RKO (cell line): ENCODE data around the gene LRRC36.
"Not testable (repeated sequence)": the region's sequence is repeated elsewhere in the genome, so short reads cannot be mapped to it uniquely, and the experiment has no call there.

Experiments
- DNase-seq: peaks from one replicate; pipeline ENCODE4 v3.0.0-alpha.2; 2016; ENCODE audit warnings: low spot score

The LRRC36 gene

DNA sequence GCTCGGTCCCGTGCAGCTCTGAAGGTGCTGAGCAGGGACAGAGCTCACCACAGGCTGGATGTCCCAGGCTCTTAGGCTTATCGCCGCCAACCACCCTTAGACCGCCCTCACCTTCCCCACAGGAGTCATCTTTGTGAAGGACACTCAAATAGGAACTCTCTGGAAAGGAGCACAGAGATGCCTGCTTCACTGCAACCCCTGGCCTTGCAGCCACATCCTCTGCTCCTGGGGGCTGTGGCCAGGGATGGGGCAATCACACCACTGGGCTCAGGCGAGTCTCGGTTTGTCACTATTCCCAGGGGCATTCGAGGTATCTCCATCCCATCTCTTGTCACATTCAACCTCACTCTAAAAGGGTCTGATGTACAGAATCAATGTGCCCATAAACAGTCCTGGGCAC is 78.7 kb downstream of the LRRC36 start:
- DNase-seq, result no peak

DNA sequence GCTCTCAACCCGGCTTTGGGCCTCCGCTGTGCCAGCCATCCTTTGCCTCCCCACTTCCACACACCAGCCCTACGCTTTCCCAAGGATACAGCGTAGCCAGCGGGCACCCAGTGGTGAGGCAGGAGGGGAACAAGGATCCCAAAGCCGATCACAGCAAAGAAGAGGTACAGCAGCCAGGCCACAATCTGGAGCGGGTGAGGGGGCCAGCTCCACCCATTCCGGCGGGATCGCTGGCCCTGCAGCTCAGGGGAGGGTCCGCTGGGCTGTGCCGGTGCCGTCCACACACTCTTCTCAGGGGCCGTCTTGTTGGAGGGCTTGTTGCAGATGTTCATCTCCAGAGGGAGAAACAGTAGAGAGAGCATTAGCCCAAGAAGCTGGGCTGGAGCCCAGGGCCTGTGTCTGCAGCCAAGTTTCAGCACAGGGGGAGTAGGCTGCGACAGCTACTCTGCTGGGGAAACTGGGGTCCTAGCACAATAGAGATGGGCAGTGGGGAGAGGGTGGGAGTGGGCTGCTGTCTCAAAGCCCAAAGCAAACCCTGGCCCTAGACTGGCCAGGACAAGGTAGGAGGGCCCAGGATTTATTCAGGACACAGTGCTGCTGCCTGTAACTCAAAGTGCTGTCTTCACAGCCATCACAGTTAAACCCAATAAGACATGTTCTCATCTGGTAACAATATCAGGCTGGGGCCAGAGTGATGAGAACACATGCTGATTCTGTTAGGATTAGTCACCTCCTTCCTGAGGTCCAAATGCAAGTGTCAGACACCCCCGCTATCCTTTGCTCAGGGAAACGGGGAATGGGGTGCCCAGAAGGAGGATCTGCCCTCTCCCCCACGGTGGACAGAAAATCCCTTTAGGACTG is 79.7 kb downstream of the LRRC36 start:
- DNase-seq, result peak; percentile 67

DNA sequence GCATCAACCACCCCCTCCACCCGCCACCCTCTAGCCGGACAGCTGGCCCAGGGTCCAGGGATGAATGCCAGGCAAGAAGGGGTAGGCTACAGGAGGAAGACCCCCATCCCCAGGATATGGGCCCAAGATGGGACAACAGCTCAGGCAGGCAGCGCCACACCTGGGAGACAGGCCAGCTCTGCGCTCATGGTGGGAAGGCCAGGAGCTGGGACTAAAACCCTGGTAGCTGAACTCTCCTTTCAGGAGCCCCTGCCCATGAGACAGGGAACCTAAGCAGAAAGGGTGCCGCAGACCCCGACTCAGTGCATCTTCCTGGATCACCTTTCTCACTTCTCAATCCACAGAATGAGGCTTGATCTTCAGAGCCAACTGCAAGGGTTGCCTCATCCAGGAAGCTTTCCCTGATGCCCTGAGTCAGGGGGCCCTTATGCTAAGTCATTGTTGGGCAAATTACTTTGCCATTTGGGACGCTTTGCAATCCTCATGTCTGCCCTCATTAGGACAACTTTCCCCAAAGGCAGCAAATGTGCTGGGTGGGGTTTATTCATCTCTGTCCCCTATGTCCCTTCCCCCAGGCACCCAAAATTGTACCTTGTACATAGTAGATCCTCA is 80.7 kb downstream of the LRRC36 start:
- DNase-seq, result no peak

DNA sequence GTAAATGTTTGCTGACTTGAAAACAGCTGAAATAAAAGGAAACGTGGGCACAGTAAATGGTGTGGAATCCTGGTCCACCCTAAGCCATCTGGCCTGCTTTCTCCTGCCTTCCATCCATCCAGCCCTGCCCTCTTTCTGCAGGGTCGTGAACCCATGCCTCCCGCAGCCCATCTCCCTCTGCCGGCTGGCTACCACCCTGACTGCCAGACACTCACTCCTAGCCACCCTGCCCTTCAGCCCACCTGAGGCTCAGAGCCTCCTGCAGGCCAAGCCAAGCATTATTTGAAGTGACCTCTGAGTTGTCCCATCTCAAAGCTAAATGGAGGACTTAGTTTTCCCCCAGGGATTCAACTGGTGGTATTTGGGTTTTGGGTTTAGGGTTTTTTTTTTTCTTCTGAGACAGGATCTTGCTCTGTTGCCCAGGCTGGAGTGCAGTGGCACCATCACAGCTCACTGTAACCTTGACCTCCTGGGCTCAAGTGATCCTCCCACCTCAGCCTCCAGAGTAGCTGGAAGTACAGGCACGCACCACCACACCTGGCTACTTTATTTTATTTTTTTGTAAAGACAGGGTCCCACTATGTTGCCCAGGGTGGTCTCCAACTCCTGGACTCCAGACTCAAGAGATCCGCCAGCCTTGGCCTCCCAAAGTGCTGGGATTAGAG is 81.3 kb downstream of the LRRC36 start:
- no peak for DNase-seq

DNA sequence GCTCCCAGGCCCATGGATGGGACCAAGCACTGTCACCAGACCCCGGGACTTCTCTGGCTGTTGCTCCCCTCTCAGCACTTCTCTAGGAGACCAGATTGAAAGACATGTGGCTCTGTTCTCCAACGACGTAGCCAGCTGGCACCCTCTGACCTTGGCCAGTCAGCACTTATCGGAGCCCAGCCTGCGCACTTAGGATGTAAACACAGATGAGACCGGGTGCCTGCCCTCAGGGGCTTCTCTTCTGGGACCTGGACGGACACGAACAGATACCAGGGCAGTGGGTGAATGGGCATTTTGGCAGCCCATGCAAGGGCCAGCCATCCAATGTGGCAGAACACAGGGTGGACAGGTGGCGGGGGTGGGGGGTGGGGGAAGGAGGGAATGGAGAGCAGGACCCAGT is 83.0 kb downstream of the LRRC36 start:
- DNase-seq, result no peak

DNA sequence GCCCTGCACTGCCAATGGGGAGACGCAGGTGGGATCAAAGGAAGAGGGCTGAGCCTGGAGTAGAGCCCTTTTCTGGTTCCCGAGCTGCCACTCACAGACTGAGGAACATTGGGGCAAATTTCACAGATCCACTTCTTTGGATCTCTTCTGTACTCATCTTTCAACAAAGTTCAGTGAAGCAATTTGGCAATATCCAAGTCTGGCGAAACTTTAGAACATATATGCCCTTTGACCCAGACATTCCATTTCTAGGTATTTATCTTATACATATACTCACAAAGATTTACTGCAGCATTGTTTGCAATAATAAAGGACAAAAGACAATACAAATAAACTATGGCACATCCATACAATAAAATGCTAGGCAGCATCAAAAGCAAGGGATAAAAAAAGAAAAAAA is 84.7 kb downstream of the LRRC36 start:
- DNase-seq, result no peak

DNA sequence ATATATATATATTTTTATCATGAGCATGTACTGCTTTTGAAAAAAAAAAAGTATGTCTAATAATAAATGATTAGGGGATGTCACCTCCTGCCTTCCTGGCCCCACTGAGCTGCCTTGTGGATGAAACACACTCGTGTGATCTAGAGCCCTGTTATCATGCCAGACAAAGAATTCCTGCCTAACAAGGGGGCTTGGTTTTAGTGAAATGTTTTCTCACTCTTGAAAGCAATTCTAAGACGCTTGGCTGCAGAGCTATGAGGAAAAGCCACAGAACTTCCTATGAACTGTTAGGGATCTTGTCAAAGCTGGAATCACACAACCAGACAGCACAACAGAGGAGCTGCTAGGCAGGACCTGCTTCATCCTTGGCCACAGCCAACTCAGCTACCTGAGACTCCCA is 85.7 kb downstream of the LRRC36 start:
- DNase-seq, result no peak

DNA sequence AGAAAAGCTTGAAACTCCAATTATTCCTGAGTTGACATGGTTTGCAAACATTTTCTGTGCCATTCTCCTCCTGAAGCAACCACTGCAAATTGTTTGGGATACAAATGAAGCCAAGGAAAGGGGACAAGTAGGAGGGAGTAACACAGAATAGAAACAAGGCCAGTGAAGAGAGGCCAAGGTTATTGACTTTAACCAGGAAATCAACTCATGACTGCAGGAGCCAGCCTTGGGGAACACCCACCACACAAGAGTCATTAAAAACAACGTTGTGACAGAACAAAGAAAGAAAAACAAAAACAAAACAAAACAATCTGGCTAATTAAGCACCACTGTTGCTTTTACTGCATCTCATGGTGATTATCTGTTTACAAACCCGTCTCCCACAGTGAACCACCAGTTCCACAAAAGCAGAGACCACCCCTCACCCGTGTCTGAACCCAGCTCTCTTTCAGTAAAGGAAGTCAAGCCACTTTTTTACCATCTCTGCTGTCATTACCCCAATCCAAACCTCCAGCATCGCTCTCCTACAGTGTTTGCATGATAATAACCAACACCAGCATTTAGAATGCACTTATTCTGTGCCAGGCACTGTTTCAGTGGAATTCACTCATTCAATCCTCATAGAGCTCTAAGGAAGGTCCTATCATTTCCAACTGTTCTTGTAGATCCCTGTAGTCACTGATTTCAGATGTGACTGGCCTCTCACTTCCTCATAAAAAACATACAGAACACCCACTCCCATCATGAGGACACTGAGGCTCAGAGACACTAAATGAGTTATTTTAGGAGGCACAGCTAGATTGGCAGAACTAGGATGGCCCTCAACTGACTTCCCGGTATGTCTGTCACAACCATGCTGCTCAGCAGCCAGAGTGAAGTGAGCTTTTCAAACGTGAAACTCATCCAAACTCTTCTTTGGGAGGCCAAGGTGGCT is 87.6 kb downstream of the LRRC36 start:
- DNase-seq, result no peak

DNA sequence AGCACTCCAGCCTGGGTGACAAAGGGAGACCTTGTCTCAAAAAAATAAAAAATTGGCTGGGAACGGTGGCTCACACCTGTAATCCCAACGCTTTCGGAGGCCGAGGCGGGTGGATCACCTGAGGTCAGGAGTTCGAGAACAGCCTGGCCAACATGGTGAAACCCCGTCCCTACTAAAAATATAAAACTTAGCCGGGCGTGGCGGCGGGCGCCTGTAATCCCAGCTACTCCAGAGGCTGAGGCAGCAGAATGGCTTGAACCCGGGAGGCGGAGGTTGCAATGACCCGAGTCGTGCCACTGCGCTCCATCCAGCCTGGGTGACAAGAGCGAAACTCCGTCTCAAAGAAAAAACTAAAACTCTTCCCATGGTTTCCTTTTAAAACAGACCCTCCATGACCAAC is 88.8 kb downstream of the LRRC36 start:
- not testable (repeated sequence) for DNase-seq

DNA sequence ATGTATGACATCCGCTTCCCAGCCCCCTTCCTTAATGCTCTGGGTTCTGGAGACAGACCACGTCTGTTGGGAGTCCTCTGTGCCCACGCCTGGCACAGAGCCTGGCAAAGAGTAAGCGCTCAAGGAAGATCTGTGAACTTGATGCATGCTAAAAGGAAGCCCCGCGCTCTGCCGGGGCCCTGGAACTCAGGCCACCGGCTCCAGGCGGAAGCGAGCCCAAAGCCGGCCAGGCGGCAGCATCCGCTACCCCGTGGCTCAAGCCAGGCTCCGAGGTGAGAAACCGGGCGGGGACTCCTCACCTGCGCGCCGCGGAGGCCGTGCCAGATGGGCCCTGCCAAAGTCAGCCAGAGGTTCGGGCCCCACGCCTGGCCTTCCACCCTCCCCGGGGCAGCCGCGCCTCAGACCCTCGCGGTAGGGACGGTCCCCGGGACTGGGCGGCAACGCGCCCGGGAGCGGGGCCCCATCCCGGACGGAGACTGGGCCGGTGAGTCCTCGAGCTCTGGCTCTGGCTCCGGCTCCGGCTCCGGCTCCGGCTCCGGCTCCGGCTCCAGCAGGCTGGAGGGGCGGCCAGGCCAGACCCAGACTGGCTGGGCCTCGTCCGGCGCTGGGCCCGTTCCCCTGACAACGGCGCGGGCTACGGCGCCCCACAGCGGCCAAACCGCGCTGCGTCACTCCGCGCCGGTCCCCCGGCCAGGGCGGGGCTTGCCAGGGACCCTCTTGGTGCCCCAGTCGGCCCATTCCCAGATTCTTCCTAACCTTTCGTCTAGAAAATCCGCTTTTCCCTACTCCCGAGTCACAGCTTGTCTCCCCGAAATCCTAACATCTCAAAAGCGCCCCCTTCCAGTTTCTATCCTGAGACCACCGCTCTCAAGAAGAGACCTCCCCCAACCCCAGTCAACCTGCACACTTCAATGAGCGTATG is 89.5 kb downstream of the LRRC36 start, which contains the start of gene ZDHHC1:
ZDHHC1 (minus strand) TSS at position 606 of the 922 bp plus-strand sequence. CDS start 8,702 bp downstream, outside the sequence.
- peak; percentile 79 for DNase-seq

DNA sequence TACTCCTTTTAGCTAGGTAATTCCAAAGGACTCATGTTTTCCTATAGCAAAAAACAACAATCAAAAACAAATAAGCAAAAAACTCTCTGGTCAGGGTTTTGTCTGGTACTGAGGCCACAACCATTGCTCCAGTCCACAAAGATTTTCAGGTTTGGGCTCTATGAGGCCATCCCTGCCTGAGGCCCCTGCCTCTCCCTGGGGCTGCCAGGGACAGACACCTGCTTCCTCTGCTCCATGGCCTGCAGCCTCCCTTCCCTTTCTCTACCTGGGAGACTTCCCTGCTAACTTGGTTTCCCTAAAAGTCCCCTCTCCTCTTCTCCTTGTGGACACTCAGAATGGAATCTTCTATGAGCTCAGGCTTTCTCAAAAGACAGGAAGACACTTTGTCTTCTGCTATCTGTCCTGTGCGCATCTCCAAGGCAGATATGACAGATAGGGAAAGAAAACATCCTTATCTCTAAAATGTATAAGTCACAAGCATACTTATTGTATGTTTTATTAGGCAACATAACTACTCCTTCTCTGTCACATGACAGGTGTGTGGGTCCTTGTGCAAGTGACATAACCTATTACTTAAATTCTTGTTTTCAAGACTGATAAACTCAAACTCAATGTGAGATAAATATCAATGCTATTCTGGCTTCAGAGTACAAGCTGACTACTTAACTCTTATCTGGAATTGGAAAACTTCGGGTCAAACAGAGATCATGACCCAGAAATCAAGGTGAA is 90.9 kb downstream of the LRRC36 start:
- no peak for DNase-seq

DNA sequence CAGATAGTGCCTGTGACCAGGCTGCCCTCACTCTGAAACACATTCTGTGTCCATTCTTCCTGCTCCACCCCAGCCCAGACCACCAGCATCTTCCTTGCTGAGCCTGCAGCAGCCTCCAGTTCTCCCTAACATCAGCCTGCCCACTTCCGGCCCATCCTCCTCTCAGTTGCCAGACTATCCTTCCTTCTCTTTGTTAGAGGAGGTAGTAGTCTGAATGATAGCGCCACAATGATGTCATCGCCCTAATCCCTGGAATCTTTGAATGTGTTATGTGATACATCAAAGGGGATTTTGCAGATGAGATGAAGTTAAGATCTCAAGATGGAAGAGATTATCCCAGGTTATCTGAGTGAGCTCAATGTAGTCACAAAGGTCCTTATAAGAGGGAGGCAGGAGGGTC is 92.9 kb downstream of the LRRC36 start:
- DNase-seq, result no peak

DNA sequence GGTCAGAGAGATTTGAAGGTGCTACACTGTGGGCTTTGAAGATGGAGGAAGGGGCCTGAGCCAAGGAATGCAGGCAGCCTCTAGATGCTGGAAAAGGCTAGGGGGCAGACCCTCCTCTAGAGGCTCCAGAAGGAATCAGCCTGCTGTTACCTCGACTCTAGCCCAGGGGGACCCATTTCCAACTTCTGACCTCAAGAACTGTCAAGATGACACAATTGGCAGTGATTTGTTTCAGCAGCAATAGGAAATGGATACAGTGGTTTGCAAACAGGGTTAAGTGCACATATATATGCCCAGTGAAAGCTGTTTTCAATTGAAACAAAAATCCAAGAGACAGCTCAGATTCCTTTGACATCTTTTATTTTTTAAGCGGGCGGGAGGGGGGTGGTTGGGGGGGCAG is 93.3 kb downstream of the LRRC36 start:
- DNase-seq, result peak; percentile 28

DNA sequence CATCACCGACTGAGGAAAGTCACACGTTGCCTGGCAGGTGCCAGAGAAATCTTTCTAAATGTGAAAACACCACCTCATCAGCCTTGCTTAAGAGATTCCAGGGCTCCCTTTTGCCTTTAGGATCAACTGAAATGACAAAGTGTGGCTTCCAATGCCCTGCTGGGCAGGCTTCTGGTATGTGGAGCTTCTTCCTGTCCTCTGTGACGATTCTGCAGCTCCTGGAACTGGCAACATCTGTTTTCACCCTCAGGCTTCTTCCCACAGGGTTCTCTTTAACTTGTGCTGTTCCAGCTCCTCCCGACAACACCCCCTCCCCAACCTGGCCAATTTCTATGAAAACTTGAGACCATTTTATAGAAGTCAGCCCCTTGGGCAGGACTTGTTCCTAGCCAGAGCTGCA is 94.4 kb downstream of the LRRC36 start:
- DNase-seq, result no peak

DNA sequence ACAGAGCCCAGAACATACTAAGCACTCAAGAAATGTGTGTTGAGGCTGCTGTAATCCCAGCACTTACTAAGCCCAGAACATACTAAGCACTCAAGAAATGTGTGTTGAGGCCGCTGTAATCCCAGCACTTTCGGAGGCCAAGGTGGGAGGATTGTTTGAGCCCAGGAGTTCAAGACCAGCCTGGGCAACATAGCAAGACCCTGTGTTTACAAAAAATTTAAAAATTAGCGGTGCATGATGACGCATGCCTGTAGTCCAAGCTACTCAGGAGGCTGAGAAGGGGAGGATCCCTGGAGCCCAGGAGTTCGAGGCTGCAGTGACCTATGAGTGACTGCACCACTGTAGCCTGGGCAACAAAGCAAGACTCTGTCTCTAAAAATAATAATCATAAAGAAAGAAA is 96.4 kb downstream of the LRRC36 start:
- no peak for DNase-seq

DNA sequence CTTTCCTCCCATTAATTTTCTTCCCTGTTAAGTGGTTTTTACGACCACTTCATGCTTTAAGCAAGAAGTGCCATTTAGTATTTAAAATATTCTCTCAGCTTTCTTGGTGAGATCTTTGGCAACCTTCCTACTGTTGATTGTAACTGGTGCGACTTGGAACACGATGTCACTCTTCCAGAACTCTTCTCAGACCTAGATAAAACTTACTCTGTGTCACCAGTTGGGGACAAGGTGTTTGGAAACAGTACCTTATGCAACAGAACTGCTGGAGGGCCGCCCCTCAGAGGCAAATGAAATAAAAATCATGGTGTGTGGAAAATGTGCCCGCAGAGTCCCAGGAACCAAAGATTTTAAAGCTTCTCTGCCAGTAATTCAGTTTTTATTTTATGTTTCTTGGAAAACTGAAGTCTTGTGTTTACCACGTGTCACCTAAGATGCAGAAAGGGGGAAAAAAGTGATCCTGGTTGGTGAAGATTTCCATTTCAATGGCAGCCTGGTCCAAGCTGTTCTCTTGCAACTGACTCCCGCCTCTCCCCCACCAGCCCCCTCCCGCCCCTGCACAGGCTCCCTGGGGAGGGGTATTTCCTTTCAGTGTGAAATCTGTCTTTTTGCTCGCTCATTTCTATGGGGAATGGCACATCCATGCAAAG is 97.1 kb downstream of the LRRC36 start:
- no peak for DNase-seq

DNA sequence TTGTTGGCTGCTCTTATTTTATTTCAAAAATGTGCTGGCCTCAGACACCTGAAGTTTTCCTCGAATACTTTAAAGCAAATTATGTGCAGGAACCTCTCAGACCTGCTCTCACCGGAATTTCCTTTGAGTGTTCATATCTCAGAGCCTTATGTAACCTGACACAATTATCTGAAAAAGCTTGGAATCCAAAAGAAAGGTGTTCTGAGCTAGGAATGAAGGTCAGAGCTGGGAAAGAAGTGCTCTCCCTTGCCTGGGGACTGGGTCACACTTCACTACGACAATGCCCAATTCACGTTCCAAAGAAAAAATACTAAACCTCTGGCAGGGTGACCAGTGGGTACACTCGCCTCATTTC is 97.6 kb downstream of the LRRC36 start:
- DNase-seq, result no peak

DNA sequence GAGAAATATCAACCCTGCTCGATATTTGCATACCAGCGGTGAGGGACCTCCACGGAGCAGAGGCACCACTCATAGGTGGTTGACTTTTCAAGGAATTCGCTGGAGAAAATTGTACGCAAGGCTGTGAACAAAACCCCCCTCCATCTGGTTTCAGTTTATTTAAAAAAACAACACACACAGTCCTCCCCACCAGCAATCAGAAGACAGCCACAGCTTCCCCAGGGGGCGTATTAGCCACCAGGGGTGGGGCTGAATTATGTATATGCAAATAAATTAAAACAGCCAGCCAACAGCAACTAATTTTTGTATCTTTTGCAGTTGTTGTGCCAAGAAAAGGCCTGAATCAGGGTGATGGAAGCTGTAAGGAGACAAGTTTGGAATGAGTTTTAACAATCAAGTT is 98.4 kb downstream of the LRRC36 start:
- DNase-seq, result no peak

DNA sequence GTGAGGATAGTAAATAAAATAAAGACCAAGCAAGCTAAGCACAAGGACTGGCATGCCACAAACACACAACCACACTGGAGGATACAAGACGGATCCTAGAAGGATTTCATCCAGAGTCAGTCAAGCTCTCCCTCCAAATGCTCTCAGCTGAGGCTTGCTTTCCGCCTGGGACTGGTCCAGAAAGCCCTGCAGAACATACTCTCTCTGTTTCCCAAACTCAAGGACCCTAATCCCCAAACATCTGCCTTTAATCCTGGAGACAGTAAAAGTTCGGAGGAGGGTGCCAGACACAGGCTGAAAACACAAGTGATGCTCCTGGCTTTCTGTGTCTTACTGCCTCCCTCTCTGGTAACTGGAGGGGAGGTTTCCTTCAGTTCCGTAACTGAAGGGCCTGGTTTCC is 99.0 kb downstream of the LRRC36 start:
- no peak for DNase-seq

DNA sequence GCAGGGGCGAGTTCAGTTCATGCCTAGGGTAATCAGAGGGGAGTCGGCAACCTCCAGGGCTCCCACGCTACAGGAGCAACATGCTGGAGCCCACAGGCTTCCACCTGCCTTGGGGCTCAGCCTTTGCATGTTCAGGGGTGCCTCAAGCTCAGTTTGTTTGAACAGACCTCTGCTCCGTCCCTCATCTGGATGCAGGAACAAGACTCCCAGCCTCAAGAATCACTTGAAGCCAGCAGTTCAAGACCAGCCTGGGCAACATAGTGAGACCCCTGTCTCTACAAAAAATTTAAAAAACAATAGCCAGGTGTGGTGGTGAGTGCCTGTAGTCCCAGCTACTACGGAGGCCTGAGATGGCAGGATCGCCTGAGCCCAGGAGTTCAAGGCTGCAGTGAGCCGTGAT is 99.4 kb downstream of the LRRC36 start:
- no peak for DNase-seq
